HG03460 (cell line): ENCODE results near the gene ZAR1L.
"Not testable (repeated sequence)": the region's sequence is repeated elsewhere in the genome, so short reads cannot be mapped to it uniquely, and the experiment has no call there.

ENCODE experiments used
- ATAC-seq: cut with Tn5 transposase; IDR thresholded peaks from one replicate; pipeline ENCODE4 v1.9.1; 2021; ENCODE audit not compliant: unreplicated experiment

ZAR1L gene, protein sequence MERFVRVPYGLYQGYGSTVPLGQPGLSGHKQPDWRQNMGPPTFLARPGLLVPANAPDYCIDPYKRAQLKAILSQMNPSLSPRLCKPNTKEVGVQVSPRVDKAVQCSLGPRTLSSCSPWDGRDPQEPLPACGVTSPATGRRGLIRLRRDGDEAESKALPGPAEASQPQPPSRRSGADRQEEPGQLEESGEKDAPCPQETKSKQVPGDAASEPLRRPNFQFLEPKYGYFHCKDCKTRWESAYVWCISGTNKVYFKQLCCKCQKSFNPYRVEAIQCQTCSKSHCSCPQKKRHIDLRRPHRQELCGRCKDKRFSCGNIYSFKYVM

DNA sequence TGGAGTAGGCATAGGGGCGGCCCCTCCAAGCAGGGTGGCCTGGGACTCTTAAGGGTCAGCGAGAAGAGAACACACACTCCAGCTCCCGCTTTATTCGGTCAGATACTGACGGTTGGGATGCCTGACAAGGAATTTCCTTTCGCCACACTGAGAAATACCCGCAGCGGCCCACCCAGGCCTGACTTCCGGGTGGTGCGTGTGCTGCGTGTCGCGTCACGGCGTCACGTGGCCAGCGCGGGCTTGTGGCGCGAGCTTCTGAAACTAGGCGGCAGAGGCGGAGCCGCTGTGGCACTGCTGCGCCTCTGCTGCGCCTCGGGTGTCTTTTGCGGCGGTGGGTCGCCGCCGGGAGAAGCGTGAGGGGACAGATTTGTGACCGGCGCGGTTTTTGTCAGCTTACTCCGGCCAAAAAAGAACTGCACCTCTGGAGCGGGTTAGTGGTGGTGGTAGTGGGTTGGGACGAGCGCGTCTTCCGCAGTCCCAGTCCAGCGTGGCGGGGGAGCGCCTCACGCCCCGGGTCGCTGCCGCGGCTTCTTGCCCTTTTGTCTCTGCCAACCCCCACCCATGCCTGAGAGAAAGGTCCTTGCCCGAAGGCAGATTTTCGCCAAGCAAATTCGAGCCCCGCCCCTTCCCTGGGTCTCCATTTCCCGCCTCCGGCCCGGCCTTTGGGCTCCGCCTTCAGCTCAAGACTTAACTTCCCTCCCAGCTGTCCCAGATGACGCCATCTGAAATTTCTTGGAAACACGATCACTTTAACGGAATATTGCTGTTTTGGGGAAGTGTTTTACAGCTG, at the start of gene ZAR1L, which contains the start of gene BRCA2:
Gene ZAR1L (minus strand): TSS at position 126 of the 790 bp plus-strand sequence. CDS start 3,438 bp downstream, outside the sequence.
Gene BRCA2 (plus strand): TSS at position 271 of the 790 bp plus-strand sequence. CDS start 953 bp downstream, outside the sequence.
- peak; percentile 92 for ATAC-seq

DNA sequence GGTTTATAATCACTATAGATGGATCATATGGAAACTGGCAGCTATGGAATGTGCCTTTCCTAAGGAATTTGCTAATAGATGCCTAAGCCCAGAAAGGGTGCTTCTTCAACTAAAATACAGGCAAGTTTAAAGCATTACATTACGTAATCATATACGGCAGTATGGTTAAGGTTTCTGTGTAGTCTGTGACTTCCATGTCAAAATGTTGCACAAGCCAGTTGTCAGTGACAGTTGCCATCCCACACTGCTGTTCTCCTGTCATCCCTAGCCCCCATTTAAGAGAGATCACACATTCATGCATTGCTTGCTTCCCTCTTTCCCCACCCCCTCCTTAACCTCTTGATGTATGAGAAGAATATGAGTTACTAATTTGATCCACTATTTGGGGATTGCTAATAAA, 47.4 kb upstream of the ZAR1L start:
- ATAC-seq = no peak

DNA sequence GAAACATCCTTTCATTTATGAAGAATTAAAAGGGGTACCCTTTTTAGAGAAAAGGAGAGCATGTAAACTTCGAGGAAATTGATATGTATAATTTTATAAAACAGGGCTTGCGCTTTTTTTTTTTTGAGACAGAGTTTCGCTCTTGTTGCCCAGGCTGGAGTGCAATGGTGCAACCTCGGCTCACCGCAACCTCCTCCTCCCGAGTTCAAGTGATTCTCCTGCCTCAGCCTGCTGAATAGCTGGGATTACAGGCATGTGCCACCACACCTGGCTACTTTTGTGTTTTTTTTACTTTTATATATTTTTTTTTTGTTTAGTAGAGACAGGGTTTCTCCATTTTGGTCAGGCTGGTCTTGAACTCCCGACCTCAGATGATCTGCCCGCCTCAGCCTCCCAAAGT, 40.8 kb upstream of the ZAR1L start:
- ATAC-seq = not testable (repeated sequence)

DNA sequence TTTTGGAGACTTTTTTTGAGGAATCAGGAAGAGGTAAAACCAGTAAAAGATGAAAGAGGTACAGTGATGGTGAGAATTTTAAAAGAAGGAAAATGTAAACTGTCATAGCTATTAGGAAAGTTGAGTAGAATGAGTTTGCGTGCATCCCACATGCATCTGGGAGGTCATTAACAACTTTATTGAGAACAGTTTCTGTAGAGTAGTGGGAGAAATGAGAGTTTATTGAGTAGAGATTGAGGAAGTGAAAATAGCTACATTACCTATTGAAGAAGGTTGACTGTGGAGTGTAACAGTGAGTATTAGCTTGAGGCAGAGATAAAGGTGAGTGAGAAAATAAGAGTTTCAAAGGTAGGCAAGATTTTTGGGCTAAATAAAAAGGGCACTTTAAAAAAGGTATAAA, 38.9 kb upstream of the ZAR1L start:
- ATAC-seq = no peak

DNA sequence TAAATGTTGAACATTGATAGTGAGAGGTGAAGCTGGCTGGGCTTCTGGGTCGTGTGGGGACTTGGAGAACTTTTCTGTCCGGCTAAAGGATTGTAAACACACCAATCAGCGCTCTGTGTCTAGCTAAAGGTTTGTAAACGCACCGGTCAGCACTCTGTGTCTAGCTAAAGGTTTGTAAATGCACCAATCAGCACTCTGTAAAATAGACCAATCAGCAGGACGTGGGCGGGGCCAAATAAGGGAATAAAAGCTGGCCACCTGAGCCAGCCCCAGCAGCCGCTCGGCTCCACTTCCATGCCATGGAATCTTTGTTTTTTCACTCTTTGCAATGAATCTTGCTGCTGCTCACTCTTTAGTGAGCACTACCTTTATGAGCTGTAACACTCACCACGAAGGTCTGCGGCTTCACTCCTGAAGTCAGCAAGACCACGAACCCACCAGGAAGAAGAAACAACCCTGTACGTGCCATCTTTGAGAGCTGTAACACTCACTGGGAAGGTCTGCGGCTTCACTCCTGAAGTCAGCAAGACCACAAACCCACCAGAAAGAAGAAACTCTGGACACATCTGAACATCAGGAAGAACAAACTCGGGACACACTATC, 35.8 kb upstream of the ZAR1L start:
- not testable (repeated sequence) for ATAC-seq

DNA sequence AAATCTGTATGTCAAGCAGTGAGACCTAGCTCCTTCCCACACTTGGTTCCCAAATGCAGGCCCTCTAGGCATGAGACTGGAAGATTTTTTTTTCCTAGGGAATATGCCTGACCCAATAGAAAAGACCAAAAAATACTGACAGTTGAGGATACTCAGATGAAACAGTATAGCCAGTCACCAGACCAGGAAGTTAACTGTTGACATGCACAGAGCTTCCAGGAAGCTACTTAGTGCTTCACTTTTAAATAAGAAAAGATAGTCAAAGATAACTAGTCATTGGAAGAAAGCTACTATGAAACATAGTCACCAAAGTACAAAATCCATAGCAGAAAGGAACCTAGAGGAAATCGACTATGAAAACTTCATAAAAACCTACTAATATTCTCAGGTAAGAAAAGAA, 32.5 kb upstream of the ZAR1L start:
- ATAC-seq = no peak

DNA sequence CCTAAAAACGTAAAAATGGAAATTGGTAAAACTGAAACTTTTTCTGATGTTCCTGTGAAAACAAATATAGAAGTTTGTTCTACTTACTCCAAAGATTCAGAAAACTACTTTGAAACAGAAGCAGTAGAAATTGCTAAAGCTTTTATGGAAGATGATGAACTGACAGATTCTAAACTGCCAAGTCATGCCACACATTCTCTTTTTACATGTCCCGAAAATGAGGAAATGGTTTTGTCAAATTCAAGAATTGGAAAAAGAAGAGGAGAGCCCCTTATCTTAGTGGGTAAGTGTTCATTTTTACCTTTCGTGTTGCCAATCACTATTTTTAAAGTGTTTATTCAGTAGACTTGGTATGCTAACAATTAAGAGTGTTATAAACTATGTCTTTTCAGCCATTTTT, 25.8 kb upstream of the ZAR1L start:
- ATAC-seq = no peak

DNA sequence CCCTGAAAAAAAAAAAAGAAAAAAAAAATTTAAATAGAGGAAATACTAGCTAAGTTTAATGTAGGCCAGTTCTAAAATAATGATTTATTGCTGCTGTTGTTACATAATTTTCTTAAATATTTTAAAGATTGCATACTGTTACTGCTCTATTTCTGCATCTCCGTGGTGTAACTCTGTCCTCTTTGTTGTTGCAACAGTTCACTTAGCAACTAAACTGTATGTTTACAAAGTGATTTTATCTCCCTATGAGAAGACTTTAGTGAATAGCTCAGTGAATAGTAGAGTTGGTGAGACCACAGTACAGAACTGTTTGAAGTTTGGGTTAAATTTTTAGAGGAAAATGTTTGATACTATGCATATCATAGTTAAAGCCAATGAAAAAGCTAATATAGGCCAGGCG, 19.5 kb upstream of the ZAR1L start:
- no peak for ATAC-seq

DNA sequence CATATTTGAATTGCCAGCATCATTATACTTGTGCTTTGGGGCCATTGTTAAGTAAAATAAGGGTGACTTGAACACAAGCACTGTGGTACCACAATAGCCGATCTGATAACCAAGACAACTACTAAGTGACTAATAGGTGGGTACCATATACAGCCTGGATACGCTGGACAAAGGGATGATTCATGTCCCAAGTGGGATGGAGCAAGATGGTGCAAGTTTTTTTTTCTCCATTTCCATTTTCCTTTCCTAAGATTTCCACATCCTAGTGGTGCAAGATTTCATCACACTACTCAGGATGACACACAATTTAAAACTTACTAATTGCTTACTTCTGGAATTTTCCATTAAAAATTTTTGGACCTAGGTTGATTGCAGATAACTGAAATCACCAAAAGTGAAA, 15.3 kb upstream of the ZAR1L start:
- no peak for ATAC-seq

DNA sequence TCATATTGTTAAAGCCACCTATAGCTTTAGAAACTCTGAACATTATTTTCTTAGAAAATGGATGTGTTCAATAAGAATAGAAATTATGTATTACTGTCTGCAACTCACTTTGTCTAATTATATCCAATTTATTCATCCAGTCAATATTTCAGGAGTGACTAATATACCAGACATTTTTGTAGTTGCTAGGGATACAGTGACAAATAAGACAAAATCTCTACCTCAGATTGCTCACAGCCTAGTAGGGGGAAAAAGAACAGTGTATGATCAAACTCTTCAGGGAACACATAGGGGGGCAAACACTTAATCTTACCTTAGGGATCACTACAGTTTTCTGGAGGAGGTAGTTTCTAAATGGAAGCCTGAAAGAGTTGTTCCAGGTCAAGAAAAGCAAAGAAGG, 8.7 kb upstream of the ZAR1L start:
- no peak for ATAC-seq

DNA sequence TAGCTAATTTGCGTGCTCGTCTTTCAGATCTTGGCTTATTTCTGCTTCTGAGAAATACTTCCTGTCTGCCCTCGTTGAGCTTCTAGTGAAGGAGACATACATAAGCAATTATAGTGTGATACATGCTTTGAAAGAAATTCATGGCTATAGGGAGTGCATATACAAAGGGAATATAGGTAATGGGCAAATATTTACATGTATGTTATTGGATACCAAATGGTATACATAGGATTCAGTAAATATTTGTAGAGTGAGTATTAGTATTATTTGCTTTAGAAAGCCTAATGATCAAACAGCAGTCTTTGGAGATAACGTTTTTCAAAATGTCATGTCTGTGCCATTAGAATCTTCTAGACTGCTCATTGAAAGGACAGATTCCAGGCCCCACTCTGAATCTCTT, 5.4 kb upstream of the ZAR1L start:
- ATAC-seq = no peak

DNA sequence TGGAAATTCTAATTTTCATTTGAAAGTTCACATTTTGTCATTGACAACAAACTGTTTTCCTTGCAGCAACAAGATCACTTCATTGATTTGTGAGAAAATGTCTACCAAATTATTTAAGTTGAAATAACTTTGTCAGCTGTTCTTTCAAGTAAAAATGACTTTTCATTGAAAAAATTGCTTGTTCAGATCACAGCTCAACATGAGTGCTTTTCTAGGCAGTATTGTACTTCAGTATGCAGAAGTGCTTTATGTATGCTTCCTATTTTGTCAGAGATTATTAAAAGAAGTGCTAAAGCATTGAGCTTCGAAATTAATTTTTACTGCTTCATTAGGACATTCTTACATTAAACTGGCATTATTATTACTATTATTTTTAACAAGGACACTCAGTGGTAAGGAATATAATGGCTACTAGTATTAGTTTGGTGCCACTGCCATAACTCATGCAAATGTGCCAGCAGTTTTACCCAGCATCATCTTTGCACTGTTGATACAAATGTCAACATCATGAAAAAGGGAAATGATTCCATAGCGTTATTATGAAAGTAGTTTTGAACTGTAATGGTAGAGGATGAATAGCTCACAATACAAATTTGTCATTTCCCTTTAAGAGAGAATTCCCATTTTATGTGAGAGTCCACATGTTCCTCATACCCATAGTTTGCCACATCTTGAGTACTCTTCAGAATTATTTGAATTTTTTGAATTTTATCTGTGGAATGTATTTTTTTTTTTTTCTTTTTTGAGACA, 2.7 kb upstream of the ZAR1L start:
- no peak for ATAC-seq

DNA sequence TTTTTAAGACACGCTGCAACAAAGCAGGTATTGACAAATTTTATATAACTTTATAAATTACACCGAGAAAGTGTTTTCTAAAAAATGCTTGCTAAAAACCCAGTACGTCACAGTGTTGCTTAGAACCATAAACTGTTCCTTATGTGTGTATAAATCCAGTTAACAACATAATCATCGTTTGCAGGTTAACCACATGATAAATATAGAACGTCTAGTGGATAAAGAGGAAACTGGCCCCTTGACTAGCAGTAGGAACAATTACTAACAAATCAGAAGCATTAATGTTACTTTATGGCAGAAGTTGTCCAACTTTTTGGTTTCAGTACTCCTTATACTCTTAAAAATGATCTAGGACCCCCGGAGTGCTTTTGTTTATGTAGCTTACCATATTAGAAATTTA, 1.3 kb upstream of the ZAR1L start:
- ATAC-seq = no peak

DNA sequence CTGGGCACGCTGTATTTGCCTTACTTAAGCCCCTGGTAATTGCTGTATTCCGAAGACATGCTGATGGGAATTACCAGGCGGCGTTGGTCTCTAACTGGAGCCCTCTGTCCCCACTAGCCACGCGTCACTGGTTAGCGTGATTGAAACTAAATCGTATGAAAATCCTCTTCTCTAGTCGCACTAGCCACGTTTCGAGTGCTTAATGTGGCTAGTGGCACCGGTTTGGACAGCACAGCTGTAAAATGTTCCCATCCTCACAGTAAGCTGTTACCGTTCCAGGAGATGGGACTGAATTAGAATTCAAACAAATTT, 821 bp upstream of the ZAR1L start:
- ATAC-seq = peak; percentile 49

DNA sequence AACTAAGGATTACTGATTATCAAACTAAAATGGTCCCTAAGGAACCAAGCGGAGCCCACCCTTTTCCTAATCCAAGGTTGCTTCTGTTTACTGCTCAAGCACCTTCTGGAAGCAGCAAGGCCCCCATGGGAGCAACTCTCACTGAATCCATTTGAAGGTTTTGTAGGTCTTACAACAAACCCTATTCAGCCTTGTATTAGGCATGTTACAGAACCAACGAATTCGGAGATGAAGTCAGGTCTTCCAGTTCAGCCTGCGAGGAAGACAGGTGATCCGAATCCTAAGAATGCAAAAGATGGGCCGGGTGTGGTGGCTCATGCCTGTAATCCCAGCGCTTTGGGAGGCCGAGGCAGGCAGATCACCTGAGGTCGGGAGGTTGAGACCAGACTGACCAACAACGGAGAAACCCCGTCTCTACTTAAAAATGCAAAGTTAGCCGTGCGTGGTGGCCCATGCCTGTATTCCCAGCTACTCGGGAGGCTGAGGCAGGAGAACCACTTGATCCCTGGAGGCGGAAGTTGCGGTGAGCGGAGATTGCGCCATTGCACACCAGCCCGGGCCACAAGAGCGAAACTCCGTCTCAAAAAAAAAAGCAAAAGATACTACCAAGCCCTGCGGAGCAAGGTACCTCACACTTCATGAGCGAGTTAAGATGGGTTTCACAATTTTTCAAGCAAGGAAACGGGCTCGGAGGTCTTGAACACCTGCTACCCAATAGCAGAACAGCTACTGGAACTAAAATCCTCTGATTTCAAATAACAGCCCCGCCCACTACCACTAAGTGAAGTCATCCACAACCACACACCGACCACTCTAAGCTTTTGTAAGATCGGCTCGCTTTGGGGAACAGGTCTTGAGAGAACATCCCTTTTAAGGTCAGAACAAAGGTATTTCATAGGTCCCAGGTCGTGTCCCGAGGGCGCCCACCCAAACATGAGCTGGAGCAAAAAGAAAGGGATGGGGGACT, 609 bp downstream of the ZAR1L start:
- peak; percentile 26 for ATAC-seq

DNA sequence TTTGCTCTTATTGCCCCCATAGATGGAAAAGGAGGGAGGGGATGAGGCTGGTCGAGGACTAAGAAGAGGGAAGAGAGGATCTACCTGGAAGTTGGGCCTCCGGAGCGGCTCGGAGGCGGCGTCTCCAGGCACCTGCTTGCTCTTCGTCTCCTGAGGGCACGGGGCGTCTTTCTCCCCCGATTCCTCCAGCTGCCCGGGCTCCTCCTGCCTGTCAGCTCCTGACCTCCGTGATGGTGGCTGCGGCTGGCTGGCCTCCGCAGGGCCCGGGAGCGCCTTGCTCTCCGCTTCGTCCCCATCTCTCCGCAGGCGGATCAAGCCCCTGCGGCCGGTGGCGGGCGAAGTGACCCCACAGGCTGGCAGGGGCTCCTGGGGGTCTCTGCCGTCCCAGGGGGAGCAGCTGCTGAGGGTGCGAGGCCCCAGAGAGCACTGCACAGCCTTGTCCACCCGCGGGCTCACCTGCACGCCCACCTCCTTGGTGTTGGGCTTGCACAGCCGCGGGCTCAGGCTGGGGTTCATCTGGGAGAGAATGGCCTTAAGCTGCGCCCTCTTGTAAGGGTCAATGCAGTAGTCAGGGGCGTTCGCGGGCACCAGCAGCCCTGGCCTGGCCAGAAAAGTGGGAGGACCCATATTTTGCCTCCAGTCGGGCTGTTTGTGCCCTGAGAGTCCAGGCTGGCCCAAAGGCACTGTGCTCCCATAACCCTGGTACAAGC, 3.8 kb downstream of the ZAR1L start:
- ATAC-seq = no peak

DNA sequence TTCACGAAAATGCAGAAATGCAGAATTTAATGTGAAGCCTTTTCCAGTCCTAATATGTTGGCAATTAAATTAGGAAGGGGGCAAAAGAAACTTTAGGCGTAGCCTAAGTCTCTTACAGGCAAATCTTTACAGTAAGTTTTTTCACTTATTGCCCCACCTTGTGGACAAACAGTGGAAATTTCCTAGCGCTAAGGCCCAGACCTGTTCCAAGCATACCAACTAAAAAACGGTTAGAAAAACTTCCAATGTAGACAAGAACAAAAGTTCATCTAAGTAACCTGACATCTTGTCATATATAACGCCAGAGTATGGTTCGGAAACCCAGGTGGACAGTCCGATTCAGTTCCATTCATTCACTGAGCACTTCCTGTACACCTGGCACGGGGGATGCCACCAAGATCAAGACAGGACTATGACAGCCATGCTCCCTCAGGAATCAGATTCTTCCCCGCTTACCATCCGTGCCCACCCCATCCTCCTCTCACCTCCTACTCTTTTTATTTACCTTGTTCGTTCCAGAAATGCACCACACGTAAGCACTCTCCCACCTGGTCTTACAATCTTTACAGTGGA, 4.9 kb downstream of the ZAR1L start:
- peak; percentile 60 for ATAC-seq

DNA sequence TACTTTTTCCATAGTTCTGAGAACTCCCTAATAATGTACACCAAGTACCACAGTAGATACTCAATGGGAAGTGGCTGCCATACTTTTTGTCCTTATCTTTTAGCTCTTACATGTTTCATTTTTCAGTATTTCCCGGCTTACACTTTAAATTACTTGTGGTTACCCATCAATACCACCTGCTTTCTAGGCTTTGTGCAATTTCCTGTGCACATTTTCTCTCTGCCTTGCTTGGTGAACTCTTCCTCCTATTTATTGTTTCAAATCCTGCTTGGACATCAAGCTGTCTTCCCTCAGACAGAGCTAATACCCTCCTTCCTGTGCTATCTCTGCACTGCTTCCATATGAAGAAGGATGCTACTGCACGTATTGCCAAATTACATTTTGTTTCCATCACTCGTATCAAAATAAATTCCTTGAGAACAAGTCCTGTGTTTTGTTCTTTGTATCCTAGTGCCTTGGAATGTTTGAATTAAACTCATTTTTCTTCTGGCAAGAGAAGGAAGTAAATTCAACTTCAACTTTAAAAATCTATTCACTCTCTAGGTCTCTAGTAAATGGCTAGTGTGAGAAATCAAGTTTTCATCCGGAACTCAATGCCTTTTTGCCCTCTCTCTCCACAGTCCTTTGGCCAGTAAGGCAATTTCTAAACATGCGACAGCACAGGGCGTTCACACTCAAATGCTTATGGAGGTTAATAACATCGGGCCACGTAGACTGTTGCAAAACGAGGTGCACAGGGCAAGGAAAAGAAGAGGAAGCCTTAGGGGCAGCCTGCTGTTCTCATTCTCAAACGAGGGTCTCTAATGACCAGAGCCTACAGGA, 5.6 kb downstream of the ZAR1L start:
- ATAC-seq = no peak
